ENCODE data around the gene CDH22. TPM values are rescaled to one million over a fixed set of nuclear protein-coding genes. Genes with fewer than 3 reads are reported as not detected.

CDH22 gene
- total and polyA plus RNA-seq, 2 donors (not counting 1 experiment from before 2014, with no cell fraction given), result not detected

DNA sequence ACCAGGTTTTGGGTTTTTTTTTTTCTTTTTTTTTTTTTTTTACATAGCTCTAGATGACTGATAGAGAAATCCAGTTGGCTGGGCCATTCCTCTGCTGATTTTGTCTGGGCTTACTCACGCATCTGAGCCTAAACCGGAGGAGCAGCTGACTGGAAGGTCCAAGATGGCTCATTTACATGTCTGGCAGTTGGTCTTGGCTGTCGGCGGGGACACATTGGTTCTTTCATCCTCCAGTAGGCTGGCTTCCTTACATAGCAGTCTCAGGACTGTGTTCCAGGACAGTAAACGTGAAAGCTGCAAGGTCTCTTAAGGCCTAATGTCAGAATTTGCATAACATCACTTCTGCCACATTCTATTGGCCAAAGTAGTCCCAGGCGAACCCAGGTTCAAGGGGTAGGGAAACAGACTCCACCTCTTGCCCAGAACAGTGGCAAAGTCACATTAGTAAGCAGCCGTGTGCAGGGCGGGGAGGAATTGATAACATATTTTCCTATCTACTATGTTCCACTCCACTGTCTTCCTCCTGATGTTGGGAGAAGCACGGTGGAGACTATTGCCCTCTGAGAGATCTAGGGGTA, 87.0 kb downstream of the CDH22 start:
- Histone ChIP-seq H4K20me1 (ENCODE audit: control insufficient read depth, extremely low read depth, insufficient read depth, low read length) (no peaks in the 10 kb centered on the region), H3K4me2 (ENCODE audit: extremely low read depth, insufficient read depth, low read length) (no peak overlapping the region), H3K9me3 (ENCODE audit: control insufficient read depth, insufficient read depth, low read depth, low read length) (no peaks in the 10 kb centered on the region), H3K4me3 (replicated peaks in 1 of 4; ENCODE audit: control extremely low read depth in 1 of 4, insufficient read depth in 1 of 4, low read depth in 3 of 4, low read length in 4 of 4) (no peak overlapping the region), H3K4me1 (ENCODE audit: control insufficient read depth, extremely low read depth, insufficient read depth, low read length) (no peaks in the 10 kb centered on the region), H3K9ac (ENCODE audit: insufficient read depth, low read length) (no peak overlapping the region), H2AFZ (ENCODE audit: low read length) (no peak overlapping the region), H3K79me2 (ENCODE audit: control insufficient read depth, insufficient read depth, low read length) (no peaks in the 10 kb centered on the region), H3K27me3 (ENCODE audit: control insufficient read depth, insufficient read depth, low read length) (peaks cover 5% of the 10 kb centered on the region), H3K27ac (ENCODE audit: insufficient read depth, low read length) (no peak overlapping the region), H3K36me3 (ENCODE audit: control insufficient read depth, insufficient read depth, low read length) (no peaks in the 10 kb centered on the region)
- TF ChIP-seq, protein P1, sequence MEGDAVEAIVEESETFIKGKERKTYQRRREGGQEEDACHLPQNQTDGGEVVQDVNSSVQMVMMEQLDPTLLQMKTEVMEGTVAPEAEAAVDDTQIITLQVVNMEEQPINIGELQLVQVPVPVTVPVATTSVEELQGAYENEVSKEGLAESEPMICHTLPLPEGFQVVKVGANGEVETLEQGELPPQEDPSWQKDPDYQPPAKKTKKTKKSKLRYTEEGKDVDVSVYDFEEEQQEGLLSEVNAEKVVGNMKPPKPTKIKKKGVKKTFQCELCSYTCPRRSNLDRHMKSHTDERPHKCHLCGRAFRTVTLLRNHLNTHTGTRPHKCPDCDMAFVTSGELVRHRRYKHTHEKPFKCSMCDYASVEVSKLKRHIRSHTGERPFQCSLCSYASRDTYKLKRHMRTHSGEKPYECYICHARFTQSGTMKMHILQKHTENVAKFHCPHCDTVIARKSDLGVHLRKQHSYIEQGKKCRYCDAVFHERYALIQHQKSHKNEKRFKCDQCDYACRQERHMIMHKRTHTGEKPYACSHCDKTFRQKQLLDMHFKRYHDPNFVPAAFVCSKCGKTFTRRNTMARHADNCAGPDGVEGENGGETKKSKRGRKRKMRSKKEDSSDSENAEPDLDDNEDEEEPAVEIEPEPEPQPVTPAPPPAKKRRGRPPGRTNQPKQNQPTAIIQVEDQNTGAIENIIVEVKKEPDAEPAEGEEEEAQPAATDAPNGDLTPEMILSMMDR (conservative IDR thresholded peaks at IDR 0.05 in 1 of 2, IDR thresholded peaks at IDR 0.05 in 1 of 2; ENCODE audit: low read depth in 1 of 2, low read length in 2 of 2), result no peak
- no peak for TF ChIP-seq EZH2 (IDR thresholded peaks at IDR 0.05; ENCODE audit: low read length, missing control alignments)
- DNase-seq (ENCODE audit: low read depth in 2 of 2), result no peak

DNA sequence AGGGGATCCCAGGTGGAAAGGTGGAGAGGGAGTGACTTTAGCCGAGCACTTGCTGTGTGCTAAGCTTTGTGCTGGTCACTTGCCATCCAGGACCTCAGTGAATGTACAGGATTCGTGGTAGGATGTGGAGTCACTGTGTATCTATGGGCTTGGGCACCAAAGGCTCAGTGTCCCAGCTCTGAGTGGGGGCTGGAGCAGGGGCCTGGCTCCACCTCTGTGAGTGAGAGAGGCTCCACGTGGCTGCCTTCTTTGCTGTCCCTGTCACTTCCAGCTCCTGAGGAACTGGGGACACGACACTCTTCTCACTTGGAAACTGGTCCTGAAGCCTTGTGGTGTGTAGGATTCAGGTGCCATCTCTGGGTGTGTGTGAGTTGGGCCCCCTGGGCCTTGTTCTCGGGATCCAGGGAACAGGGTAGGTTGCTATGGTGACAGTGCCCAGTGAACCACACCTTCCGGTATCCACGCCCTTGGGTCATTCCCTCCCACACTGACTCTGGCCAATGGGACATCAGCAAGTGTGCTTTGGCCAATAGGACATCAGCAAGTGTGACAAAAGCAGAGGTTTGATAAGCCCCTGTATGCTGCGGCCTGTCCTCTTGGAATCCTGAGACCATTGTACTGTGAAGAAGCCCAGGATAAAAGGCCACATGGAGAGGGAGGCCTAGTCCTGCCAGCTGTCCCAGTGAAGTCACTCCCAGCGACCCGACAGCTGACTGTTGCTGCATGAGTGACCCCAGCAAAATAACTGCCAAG, 87.7 kb downstream of the CDH22 start:
- TF ChIP-seq EZH2 (IDR thresholded peaks at IDR 0.05; ENCODE audit: low read length, missing control alignments), result no peak
- TF ChIP-seq, protein P1 (conservative IDR thresholded peaks at IDR 0.05 in 1 of 2, IDR thresholded peaks at IDR 0.05 in 1 of 2; ENCODE audit: low read depth in 1 of 2, low read length in 2 of 2), result no peak
- H2AFZ ChIP-seq (ENCODE audit: low read length), result no peak overlapping the region
- no peaks in the 10 kb centered on the region for H3K79me2 ChIP-seq (ENCODE audit: control insufficient read depth, insufficient read depth, low read length)
- peaks cover 5% of the 10 kb centered on the region for H3K27me3 ChIP-seq (ENCODE audit: control insufficient read depth, insufficient read depth, low read length)
- H3K36me3 ChIP-seq (ENCODE audit: control insufficient read depth, insufficient read depth, low read length), result no peaks in the 10 kb centered on the region
- H3K27ac ChIP-seq (ENCODE audit: insufficient read depth, low read length), result no peak overlapping the region
- H4K20me1 ChIP-seq (ENCODE audit: control insufficient read depth, extremely low read depth, insufficient read depth, low read length), result no peaks in the 10 kb centered on the region
- no peak overlapping the region for H3K4me2 ChIP-seq (ENCODE audit: extremely low read depth, insufficient read depth, low read length)
- no peak for DNase-seq (ENCODE audit: low read depth in 2 of 2)
- peaks cover 2% of the 10 kb centered on the region for H3K4me1 ChIP-seq (ENCODE audit: control insufficient read depth, extremely low read depth, insufficient read depth, low read length)
- no peak overlapping the region for H3K9ac ChIP-seq (ENCODE audit: insufficient read depth, low read length)
- H3K4me3 ChIP-seq (replicated peaks in 1 of 4; ENCODE audit: control extremely low read depth in 1 of 4, insufficient read depth in 1 of 4, low read depth in 3 of 4, low read length in 4 of 4), result no peak overlapping the region
- no peaks in the 10 kb centered on the region for H3K9me3 ChIP-seq (ENCODE audit: control insufficient read depth, insufficient read depth, low read depth, low read length)

DNA sequence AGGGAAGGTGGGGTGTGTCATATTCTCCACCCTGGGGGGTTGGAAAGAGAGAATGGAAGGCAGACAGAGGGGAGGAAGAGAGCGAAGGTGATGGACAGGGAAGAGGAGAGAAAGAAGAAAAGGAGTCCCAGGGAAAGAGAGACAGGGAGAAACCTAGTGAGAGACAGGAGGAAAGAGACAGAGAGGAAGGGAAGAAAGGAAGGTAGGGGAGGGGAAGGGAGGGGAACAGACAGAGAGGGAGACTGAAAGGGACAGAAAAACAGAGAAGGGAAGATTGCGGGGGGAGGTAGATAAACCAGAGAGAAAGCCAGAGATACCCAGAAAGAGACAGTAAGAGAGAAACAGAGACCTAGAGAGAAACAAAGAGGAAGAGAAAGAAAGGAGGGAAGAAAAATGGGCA, 88.4 kb downstream of the CDH22 start:
- Histone ChIP-seq H4K20me1 (ENCODE audit: control insufficient read depth, extremely low read depth, insufficient read depth, low read length) (no peaks in the 10 kb centered on the region), H3K9me3 (ENCODE audit: control insufficient read depth, insufficient read depth, low read depth, low read length) (no peaks in the 10 kb centered on the region), H3K27me3 (ENCODE audit: control insufficient read depth, insufficient read depth, low read length) (peaks cover 5% of the 10 kb centered on the region), H3K36me3 (ENCODE audit: control insufficient read depth, insufficient read depth, low read length) (no peaks in the 10 kb centered on the region), H2AFZ (ENCODE audit: low read length) (no peak overlapping the region), H3K27ac (ENCODE audit: insufficient read depth, low read length) (no peak overlapping the region), H3K79me2 (ENCODE audit: control insufficient read depth, insufficient read depth, low read length) (no peaks in the 10 kb centered on the region), H3K4me3 (replicated peaks in 1 of 4; ENCODE audit: control extremely low read depth in 1 of 4, insufficient read depth in 1 of 4, low read depth in 3 of 4, low read length in 4 of 4) (no peak overlapping the region), H3K4me2 (ENCODE audit: extremely low read depth, insufficient read depth, low read length) (no peak overlapping the region), H3K4me1 (ENCODE audit: control insufficient read depth, extremely low read depth, insufficient read depth, low read length) (peaks cover 2% of the 10 kb centered on the region), H3K9ac (ENCODE audit: insufficient read depth, low read length) (no peak overlapping the region)
- TF ChIP-seq, protein P1 (conservative IDR thresholded peaks at IDR 0.05 in 1 of 2, IDR thresholded peaks at IDR 0.05 in 1 of 2; ENCODE audit: low read depth in 1 of 2, low read length in 2 of 2), result no peak
- TF ChIP-seq EZH2 (IDR thresholded peaks at IDR 0.05; ENCODE audit: low read length, missing control alignments), result no peak
- no peak for DNase-seq (ENCODE audit: low read depth in 2 of 2)
